ENCODE measurements around the gene TLCD3B. TPM values are rescaled to one million over a fixed set of nuclear protein-coding genes. Genes with fewer than 3 reads are reported as not detected.

TLCD3B gene
- total RNA-seq, 1 donor from 2014 or later = 1.5 TPM

DNA sequence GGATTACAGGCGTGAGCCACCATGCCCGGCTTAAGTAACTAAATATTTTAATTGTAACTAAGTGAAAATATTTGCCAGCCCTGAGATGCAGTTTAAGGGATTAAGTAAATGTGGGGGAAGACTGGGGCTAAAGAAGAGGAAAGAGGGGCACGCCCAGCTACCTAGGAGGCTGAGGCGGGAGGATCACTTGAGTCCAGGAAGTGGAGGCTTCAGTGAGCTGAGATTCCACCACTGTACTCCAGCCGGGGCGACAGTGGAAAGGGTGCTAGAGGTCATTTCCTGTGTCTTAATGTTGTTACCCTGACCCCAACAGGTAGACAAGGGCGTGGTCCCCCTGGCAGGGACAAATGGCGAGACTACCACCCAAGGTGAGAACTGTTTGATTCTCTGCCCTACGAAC is 37.3 kb upstream of the TLCD3B start:
- no peak for DNase-seq (ENCODE audit: low spot score, unreplicated experiment)
- Mint-ChIP-seq H3K9me3 (ENCODE audit: low read depth) (no peaks in the 10 kb centered on the region), H3K27ac (peak overlapping the region; percentile 64), H3K4me3 (ENCODE audit: low read depth) (no peak overlapping the region), H3K36me3 (ENCODE audit: insufficient read depth) (peaks cover 20% of the 10 kb centered on the region), H3K4me1 (ENCODE audit: low read depth) (peaks cover 16% of the 10 kb centered on the region), H3K27me3 (no peaks in the 10 kb centered on the region)
- no peak for TF ChIP-seq CTCF (IDR thresholded peaks at IDR 0.05; ENCODE audit: unreplicated experiment)

- Mint-ChIP-seq H3K27me3 (no peaks in the 10 kb centered on the region), H3K4me3 (ENCODE audit: low read depth) (no peak overlapping the region), H3K4me1 (ENCODE audit: low read depth) (peaks cover 16% of the 10 kb centered on the region), H3K9me3 (ENCODE audit: low read depth) (no peaks in the 10 kb centered on the region), H3K36me3 (ENCODE audit: insufficient read depth) (peaks cover 20% of the 10 kb centered on the region), H3K27ac (no peak overlapping the region)
- TF ChIP-seq CTCF (IDR thresholded peaks at IDR 0.05; ENCODE audit: unreplicated experiment) = no peak
- no peak for DNase-seq (ENCODE audit: low spot score, unreplicated experiment)
Observed at GRCh38 chr16:30067584-30067916, 36.5 kb upstream of the TLCD3B start.

GRCh38 chr16:30066761-30067583 is 35.9 kb upstream of the TLCD3B start:
- Mint-ChIP-seq H3K4me3 (ENCODE audit: low read depth) (peak overlapping the region; percentile 90), H3K4me1 (ENCODE audit: low read depth) (peaks cover 16% of the 10 kb centered on the region), H3K27me3 (no peaks in the 10 kb centered on the region), H3K36me3 (ENCODE audit: insufficient read depth) (peaks cover 18% of the 10 kb centered on the region), H3K9me3 (ENCODE audit: low read depth) (no peaks in the 10 kb centered on the region), H3K27ac (peak overlapping the region; percentile 90)
- DNase-seq (ENCODE audit: low spot score, unreplicated experiment) = no peak
- no peak for TF ChIP-seq CTCF (IDR thresholded peaks at IDR 0.05; ENCODE audit: unreplicated experiment)

GRCh38 chr16:30065943-30066760 is 35.1 kb upstream of the TLCD3B start:
- peaks cover 14% of the 10 kb centered on the region for H3K36me3 Mint-ChIP-seq (ENCODE audit: insufficient read depth)
- peak overlapping the region; percentile 90 for H3K4me3 Mint-ChIP-seq (ENCODE audit: low read depth)
- H3K27ac Mint-ChIP-seq = peak overlapping the region; percentile 90
- no peaks in the 10 kb centered on the region for H3K27me3 Mint-ChIP-seq
- H3K4me1 Mint-ChIP-seq (ENCODE audit: low read depth) = peaks cover 16% of the 10 kb centered on the region
- no peak for DNase-seq (ENCODE audit: low spot score, unreplicated experiment)
- TF ChIP-seq CTCF (IDR thresholded peaks at IDR 0.05; ENCODE audit: unreplicated experiment) = no peak
- no peaks in the 10 kb centered on the region for H3K9me3 Mint-ChIP-seq (ENCODE audit: low read depth)

GRCh38 chr16:30065102-30065942 is 34.3 kb upstream of the TLCD3B start, which contains the start of gene ALDOA:
TSS of gene ALDOA (plus strand) at chr16:30065760. CDS start at chr16:30066898, 1,138 bp downstream.
- peaks cover 16% of the 10 kb centered on the region for H3K4me1 Mint-ChIP-seq (ENCODE audit: low read depth)

More at GRCh38 chr16:30065102-30065942, 34.3 kb upstream of the TLCD3B start, which contains the start of gene ALDOA:
- TF ChIP-seq CTCF (IDR thresholded peaks at IDR 0.05; ENCODE audit: unreplicated experiment) = no peak
- Mint-ChIP-seq H3K27ac (peak within 1 kb of the TSS; percentile 99), H3K4me3 (ENCODE audit: low read depth) (peak within 1 kb of the TSS; percentile 90), H3K36me3 (ENCODE audit: insufficient read depth) (peaks cover 15% of the 10 kb centered on the region), H3K27me3 (no peaks in the 10 kb centered on the region), H3K9me3 (ENCODE audit: low read depth) (no peaks in the 10 kb centered on the region)
- peak; percentile 82 for DNase-seq (ENCODE audit: low spot score, unreplicated experiment)
